Forelimb muscle (tissue), 1 donor: ENCODE measurements around the gene HSD17B2. TPM values are rescaled to one million over a fixed set of nuclear protein-coding genes. Genes with fewer than 3 reads are reported as not detected.
"Not testable (repeated sequence)": the region's sequence is repeated elsewhere in the genome, so short reads cannot be mapped to it uniquely, and the experiment has no call there.

Experiments
- DNase-seq: peaks from one replicate; pipeline ENCODE4 v3.0.0-alpha.2; 2013; ENCODE audit warnings: low read depth
- polyA plus RNA-seq: library from polyadenylated mRNA; unstranded; fragments of 120-200 nt; gene quantifications from one replicate; pipeline ENCODE4 v1.2.1, GENCODE V29; 2013; ENCODE audit not compliant: insufficient read length

The HSD17B2 gene
- polyA plus RNA-seq, 1 donor, result 0.27 TPM

- DNase-seq, result no peak
These were observed 94.8 kb downstream of the HSD17B2 start for GRCh38 chr16:82129881-82130280.

GRCh38 chr16:82133798-82134197 lies 98.7 kb downstream of the HSD17B2 start:
- DNase-seq, result no peak

GRCh38 chr16:82134846-82135245 lies 99.8 kb downstream of the HSD17B2 start:
- DNase-seq, result no peak

- DNase-seq, result no peak
These were observed 100.8 kb downstream of the HSD17B2 start for GRCh38 chr16:82135844-82136243.

- DNase-seq, result no peak
These were observed 102.1 kb downstream of the HSD17B2 start for GRCh38 chr16:82136956-82137821.

- no peak for DNase-seq
These were observed 102.7 kb downstream of the HSD17B2 start for GRCh38 chr16:82137822-82138167.

GRCh38 chr16:82138478-82139285 lies 103.6 kb downstream of the HSD17B2 start:
- DNase-seq, result no peak

GRCh38 chr16:82139286-82139571 lies 104.2 kb downstream of the HSD17B2 start:
- not testable (repeated sequence) for DNase-seq

GRCh38 chr16:82146556-82146955 lies 111.5 kb downstream of the HSD17B2 start:
- no peak for DNase-seq

GRCh38 chr16:82146957-82147356 lies 111.9 kb downstream of the HSD17B2 start:
- DNase-seq, result no peak

GRCh38 chr16:82147546-82147945 lies 112.5 kb downstream of the HSD17B2 start:
- DNase-seq, result no peak

Other genes with a start within 250 kb of the HSD17B2 start
- gene SDR42E1, start 23.8 kb upstream of the HSD17B2 start, polyA plus RNA-seq, result 0.44 TPM
- 17.9 TPM for gene MPHOSPH6, start 135.0 kb downstream of the HSD17B2 start, polyA plus RNA-seq